ENCODE measurements around the gene CRELD1. TPM values are rescaled to one million over a fixed set of nuclear protein-coding genes. Genes with fewer than 3 reads are reported as not detected.

Gene CRELD1
- total and polyA plus RNA-seq, 2 of the 4 experiments (the other 2 are of a cell fraction), result 8.6 to 25.7 TPM

- dilution Hi-C loops (cut with HindIII; ENCODE audit: low sequenced_read_pairs, unreplicated experiment), result no loop called here
- Histone ChIP-seq H3K9ac (ENCODE audit: low read depth, low read length) (0 out of 2 replicates have a peak overlapping the region, but pooled peaks have one; percentile 18), H3K23ac (ENCODE audit: low read depth, low read length) (no peak overlapping the region), H3K4me1 (ENCODE audit: control insufficient read depth, insufficient read depth, low read length) (peaks cover 9% of the 10 kb centered on the region), H4K5ac (ENCODE audit: low read depth, low read length) (no peak overlapping the region; the same call in 1 of the 2 replicates), H3K27me3 (ENCODE audit: control insufficient read depth, insufficient read depth, low read length) (no peaks in the 10 kb centered on the region), H4K91ac (ENCODE audit: insufficient read depth, low read depth, low read length) (no peak overlapping the region), H2BK15ac (ENCODE audit: low read depth, low read length) (no peak overlapping the region), H3K79me1 (ENCODE audit: low read depth in 1 of 2, low read length in 2 of 2) (peaks cover 6 to 16% of the 10 kb centered on the region in 2 experiments; a peak in 3 of 4 replicates), H3K14ac (replicated peaks; ENCODE audit: low read depth, low read length) (no peak overlapping the region), H3K36me3 (ENCODE audit: control insufficient read depth, insufficient read depth, low read length) (peaks cover 18% of the 10 kb centered on the region), H3K4ac (ENCODE audit: low read depth, low read length) (peak overlapping the region; percentile 24; the same call in 1 of the 2 replicates), H3K27ac (ENCODE audit: insufficient read depth, low read length) (no peak overlapping the region; the same call in 1 of the 2 replicates), H3K4me3 (ENCODE audit: insufficient read depth, low read depth, low read length) (peak overlapping the region; percentile 87), H2BK120ac (ENCODE audit: low read depth, low read length) (no peak overlapping the region), H3K56ac (ENCODE audit: extremely low read depth, insufficient read depth, low read length) (no peak overlapping the region), H4K8ac (ENCODE audit: low read depth in 2 of 2, low read length in 2 of 2) (peak overlapping the region; percentile 32 to 37; a peak in 2 of 4 replicates), H3K4me2 (ENCODE audit: low read depth, low read length) (peak overlapping the region; percentile 95), H3K18ac (ENCODE audit: low read depth, low read length) (no peak overlapping the region), H3K9me1 (ENCODE audit: insufficient read depth, low read length) (peaks cover 6% of the 10 kb centered on the region; the same call in 1 of the 2 replicates), H2AK5ac (ENCODE audit: low read depth, low read length) (no peak overlapping the region), H2AFZ (replicated peaks; ENCODE audit: low read length, poor library complexity) (peak overlapping the region; percentile 90), H3K9me3 (ENCODE audit: control insufficient read depth, insufficient read depth, low read length) (no peaks in the 10 kb centered on the region), H4K20me1 (ENCODE audit: insufficient read depth, low read length) (no peaks in the 10 kb centered on the region), H2BK20ac (ENCODE audit: low read depth, low read length) (no peak overlapping the region), H2AK9ac (replicated peaks; ENCODE audit: low read depth, low read length, poor library complexity) (peak overlapping the region; percentile 93), H2BK5ac (ENCODE audit: low read depth, low read length, poor library complexity, severe bottlenecking) (no peak overlapping the region)
- no TSS peak for BruUV-seq (replicated peaks)
- in situ Hi-C loops (cut with MboI; ENCODE audit: low sequenced_read_pairs), result no loop called here
- DNase-seq (peak; percentile 72), ATAC-seq (ENCODE audit: low read depth) (peak; percentile 72)
- 1% methylated on average over 25 of the region's 77 CpGs; no CpG with 5 or more reads in 1 of the 2 experiments for WGBS, 2 experiments (ENCODE audit: extremely low coverage in 2 of 2, insufficient read length in 1 of 2)
- ChIA-PET POLR2A (ENCODE audit: unreplicated experiment) (interaction anchor here (0.6 to 1.0 kb wide), 3 partner anchors 13 to 20 kb away, joined by 5 to 10 read pairs (median 10); no protein-coding TSS in a partner anchor), CTCF (interaction anchor here (1.0 to 3.1 kb wide), 3 partner anchors 14 to 49 kb away, joined by 3 to 14 read pairs (median 4); no protein-coding TSS in a partner anchor)
- intact Hi-C loops (cut with micrococcal nuclease), result loop anchor here (1.0 to 5.0 kb wide), 4 partner anchors 84 to 354 kb away; no protein-coding TSS in a partner anchor
- TF ChIP-seq MAZ (IDR thresholded peaks at IDR 0.05; ENCODE audit: borderline replicate concordance, low read depth, low read length) (peak; percentile 65; the same call in 1 of the 2 replicates), NFE2L2 (IDR thresholded peaks at IDR 0.05; ENCODE audit: low read depth, low read length) (no peak), CHD1 (IDR thresholded peaks at IDR 0.05; ENCODE audit: low read depth, low read length) (no peak), MAFK (IDR thresholded peaks at IDR 0.05; ENCODE audit: low read depth, low read length) (no peak), RAD21 (IDR thresholded peaks at IDR 0.05; ENCODE audit: low read length) (peak; percentile 79), RFX5 (IDR thresholded peaks at IDR 0.05; ENCODE audit: low read depth, low read length) (no peak), USF2 (IDR thresholded peaks at IDR 0.05; ENCODE audit: low read depth, low read length) (no peak), FOS (IDR thresholded peaks at IDR 0.05; ENCODE audit: low read depth, low read length) (no peak), CEBPB (IDR thresholded peaks at IDR 0.05; ENCODE audit: low read depth, low read length) (no peak), BHLHE40 (IDR thresholded peaks at IDR 0.05; ENCODE audit: low read depth, low read length) (no peak), MXI1 (IDR thresholded peaks at IDR 0.05; ENCODE audit: borderline replicate concordance, low read depth, low read length) (no peak), SMC3 (IDR thresholded peaks at IDR 0.05; ENCODE audit: low read depth, low read length) (peak; percentile 72)
- TF ChIP-seq, protein P1, sequence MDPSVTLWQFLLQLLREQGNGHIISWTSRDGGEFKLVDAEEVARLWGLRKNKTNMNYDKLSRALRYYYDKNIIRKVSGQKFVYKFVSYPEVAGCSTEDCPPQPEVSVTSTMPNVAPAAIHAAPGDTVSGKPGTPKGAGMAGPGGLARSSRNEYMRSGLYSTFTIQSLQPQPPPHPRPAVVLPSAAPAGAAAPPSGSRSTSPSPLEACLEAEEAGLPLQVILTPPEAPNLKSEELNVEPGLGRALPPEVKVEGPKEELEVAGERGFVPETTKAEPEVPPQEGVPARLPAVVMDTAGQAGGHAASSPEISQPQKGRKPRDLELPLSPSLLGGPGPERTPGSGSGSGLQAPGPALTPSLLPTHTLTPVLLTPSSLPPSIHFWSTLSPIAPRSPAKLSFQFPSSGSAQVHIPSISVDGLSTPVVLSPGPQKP (IDR thresholded peaks at IDR 0.05; ENCODE audit: borderline replicate concordance, low read depth, low read length), result no peak
Measured at GRCh38 chr3:9932843-9933560, 632 bp upstream of the CRELD1 start.

Data from IMR-90 (cell line).